SIG-M5 treated with dmso at 0.1 percent for 504 hours (cell line): Measurements from ENCODE around the gene PCDH18.
"Not testable (repeated sequence)": the region's sequence is repeated elsewhere in the genome, so short reads cannot be mapped to it uniquely, and the experiment has no call there.

Source experiments
- DNase-seq: peaks from one replicate; lab custom pipeline; 2025; ENCODE audit not compliant: unreplicated experiment; lab: John Stamatoyannopoulos, UW

PCDH18 gene

GRCh38 chr4:137531986-137532868 is at the start of gene PCDH18:
PCDH18 (minus strand) TSS chr4:137532494; CDS start chr4:137532088, 406 bp downstream.
- DNase-seq: no peak

GRCh38 chr4:137576446-137576845 is 44.2 kb upstream of the PCDH18 start:
- DNase-seq: no peak

- no peak for DNase-seq
Measured at GRCh38 chr4:137572647-137573046, 40.4 kb upstream of the PCDH18 start.

GRCh38 chr4:137572163-137572562 is 39.9 kb upstream of the PCDH18 start:
- DNase-seq: no peak

GRCh38 chr4:137559801-137560200 is 27.5 kb upstream of the PCDH18 start:
- no peak for DNase-seq

GRCh38 chr4:137558951-137559350 is 26.7 kb upstream of the PCDH18 start:
- DNase-seq: no peak

- no peak for DNase-seq
Measured at GRCh38 chr4:137545461-137545861, 13.2 kb upstream of the PCDH18 start.

- no peak for DNase-seq
Measured at GRCh38 chr4:137543648-137544047, 11.4 kb upstream of the PCDH18 start.

GRCh38 chr4:137543198-137543597 is 10.9 kb upstream of the PCDH18 start:
- DNase-seq: no peak

GRCh38 chr4:137541876-137542646 is 9.8 kb upstream of the PCDH18 start:
- DNase-seq: no peak

GRCh38 chr4:137541181-137541580 is 8.9 kb upstream of the PCDH18 start:
- no peak for DNase-seq

- DNase-seq: no peak
Measured at GRCh38 chr4:137540356-137540755, 8.1 kb upstream of the PCDH18 start.

- no peak for DNase-seq
Measured at GRCh38 chr4:137538526-137538925, 6.2 kb upstream of the PCDH18 start.

- DNase-seq: not testable (repeated sequence)
Measured at GRCh38 chr4:137537807-137538206, 5.5 kb upstream of the PCDH18 start.

GRCh38 chr4:137536789-137537561 is 4.7 kb upstream of the PCDH18 start:
- DNase-seq: no peak

- DNase-seq: no peak
Measured at GRCh38 chr4:137535718-137536117, 3.4 kb upstream of the PCDH18 start.

GRCh38 chr4:137534516-137534915 is 2.2 kb upstream of the PCDH18 start:
- no peak for DNase-seq

GRCh38 chr4:137533855-137534254 is 1.6 kb upstream of the PCDH18 start:
- DNase-seq: no peak

- DNase-seq: no peak
Measured at GRCh38 chr4:137532869-137533236, 559 bp upstream of the PCDH18 start.

GRCh38 chr4:137531168-137531985 is 917 bp downstream of the PCDH18 start:
- no peak for DNase-seq

- peak; percentile 4 for DNase-seq
Measured at GRCh38 chr4:137530176-137530575, 2.1 kb downstream of the PCDH18 start.
